ENCODE data around the gene SERPINB7.

DNA sequence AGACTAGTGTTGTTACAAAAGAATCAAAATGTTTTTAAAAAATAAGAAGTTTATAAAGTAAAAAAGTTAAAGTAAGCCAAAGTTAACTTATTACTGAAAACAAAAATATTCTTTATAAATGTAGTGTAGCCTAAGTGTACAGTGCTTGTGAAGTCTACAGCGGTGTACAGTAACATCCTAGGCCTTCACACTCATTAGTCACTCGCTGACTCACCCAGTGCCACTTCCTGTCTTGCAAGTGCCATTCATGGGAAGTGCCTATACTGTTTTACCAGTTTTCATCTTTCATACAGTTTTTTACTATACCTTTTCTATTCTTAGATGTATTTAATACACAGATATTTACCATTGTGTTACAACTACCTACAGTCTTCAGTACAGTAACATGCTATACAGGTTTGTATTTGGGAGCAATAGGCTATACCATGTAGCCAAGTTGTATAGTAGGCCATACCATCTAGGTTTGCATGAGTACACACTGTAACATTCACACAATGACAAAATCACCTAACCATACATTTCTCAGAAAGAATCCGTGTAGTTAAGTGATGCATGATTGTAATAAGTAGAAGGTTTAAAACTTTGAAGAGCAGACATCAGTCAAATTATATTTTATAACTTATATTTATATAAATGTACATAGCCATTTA is 13.4 kb downstream of the SERPINB7 start:
- TF ChIP-seq, protein P1, sequence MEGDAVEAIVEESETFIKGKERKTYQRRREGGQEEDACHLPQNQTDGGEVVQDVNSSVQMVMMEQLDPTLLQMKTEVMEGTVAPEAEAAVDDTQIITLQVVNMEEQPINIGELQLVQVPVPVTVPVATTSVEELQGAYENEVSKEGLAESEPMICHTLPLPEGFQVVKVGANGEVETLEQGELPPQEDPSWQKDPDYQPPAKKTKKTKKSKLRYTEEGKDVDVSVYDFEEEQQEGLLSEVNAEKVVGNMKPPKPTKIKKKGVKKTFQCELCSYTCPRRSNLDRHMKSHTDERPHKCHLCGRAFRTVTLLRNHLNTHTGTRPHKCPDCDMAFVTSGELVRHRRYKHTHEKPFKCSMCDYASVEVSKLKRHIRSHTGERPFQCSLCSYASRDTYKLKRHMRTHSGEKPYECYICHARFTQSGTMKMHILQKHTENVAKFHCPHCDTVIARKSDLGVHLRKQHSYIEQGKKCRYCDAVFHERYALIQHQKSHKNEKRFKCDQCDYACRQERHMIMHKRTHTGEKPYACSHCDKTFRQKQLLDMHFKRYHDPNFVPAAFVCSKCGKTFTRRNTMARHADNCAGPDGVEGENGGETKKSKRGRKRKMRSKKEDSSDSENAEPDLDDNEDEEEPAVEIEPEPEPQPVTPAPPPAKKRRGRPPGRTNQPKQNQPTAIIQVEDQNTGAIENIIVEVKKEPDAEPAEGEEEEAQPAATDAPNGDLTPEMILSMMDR (IDR thresholded peaks at IDR 0.05; ENCODE audit: insufficient read depth, low read depth, low read length), result no peak
- no peak for TF ChIP-seq EZH2 (IDR thresholded peaks at IDR 0.05; ENCODE audit: insufficient read depth, low read length)
